ENCODE results near the gene ANKFY1. TPM values are rescaled to one million over a fixed set of nuclear protein-coding genes. Genes with fewer than 3 reads are reported as not detected.

Gene ANKFY1, protein sequence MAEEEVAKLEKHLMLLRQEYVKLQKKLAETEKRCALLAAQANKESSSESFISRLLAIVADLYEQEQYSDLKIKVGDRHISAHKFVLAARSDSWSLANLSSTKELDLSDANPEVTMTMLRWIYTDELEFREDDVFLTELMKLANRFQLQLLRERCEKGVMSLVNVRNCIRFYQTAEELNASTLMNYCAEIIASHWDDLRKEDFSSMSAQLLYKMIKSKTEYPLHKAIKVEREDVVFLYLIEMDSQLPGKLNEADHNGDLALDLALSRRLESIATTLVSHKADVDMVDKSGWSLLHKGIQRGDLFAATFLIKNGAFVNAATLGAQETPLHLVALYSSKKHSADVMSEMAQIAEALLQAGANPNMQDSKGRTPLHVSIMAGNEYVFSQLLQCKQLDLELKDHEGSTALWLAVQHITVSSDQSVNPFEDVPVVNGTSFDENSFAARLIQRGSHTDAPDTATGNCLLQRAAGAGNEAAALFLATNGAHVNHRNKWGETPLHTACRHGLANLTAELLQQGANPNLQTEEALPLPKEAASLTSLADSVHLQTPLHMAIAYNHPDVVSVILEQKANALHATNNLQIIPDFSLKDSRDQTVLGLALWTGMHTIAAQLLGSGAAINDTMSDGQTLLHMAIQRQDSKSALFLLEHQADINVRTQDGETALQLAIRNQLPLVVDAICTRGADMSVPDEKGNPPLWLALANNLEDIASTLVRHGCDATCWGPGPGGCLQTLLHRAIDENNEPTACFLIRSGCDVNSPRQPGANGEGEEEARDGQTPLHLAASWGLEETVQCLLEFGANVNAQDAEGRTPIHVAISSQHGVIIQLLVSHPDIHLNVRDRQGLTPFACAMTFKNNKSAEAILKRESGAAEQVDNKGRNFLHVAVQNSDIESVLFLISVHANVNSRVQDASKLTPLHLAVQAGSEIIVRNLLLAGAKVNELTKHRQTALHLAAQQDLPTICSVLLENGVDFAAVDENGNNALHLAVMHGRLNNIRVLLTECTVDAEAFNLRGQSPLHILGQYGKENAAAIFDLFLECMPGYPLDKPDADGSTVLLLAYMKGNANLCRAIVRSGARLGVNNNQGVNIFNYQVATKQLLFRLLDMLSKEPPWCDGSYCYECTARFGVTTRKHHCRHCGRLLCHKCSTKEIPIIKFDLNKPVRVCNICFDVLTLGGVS
- total RNA-seq (32.8 and 35.3 TPM in 2 replicates), polyA plus RNA-seq (17.5 and 18.6 TPM in 2 replicates)

DNA sequence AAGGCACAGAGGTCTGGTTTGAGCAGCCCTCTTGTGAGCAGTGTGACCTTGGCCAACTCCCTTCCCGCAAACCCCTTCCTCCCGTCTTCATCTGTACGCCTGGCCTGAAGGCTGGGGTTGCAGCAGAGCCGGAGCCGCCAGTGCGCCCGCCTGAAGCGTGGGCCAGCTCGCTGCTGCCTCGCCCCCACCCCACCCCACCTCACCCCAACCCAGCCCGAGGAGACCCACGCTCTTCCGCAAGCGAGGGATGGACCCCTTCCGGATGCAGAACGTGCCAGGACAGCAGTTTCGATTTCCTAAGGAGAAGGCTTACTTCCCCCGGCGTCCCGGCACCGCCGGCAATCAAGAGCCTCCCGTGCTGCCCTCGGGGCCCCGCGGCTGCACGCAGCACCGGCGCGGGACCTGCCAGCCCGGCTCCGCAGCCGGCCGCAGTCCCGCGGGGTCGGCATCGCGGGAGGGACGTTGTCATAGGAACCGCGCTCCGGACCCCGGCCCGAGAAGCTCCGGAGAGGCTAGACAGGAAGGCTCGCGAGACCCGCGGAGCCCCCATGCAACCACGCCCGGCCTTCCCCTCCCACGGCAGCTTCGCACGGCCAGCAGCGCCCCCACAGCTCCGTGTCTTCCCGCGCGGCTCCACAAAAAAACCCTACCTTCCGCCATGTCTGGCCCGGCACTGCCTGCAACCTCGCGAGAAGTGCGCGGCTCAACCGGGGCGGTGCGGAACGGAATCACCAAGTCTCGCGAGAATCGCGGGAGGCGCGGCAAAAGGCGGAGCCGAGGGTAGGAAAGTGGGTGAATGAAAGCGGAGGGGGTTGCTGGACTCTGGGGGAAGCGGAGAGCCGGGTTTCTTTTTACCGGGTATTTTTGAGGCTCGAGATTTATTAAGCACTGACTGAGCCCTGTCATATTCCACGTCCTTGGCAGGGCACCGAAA is at the start of gene ANKFY1:
ANKFY1 (minus strand) TSS at position 698 of the 934 bp plus-strand sequence; CDS start at position 660, 38 bp downstream.
- Histone ChIP-seq H3K27me3 (no peaks in the 10 kb centered on the region), H3K9me3 (ENCODE audit: low read depth) (peaks cover 7% of the 10 kb centered on the region), H4K20me1 (ENCODE audit: insufficient read depth, poor library complexity, severe bottlenecking) (no peaks in the 10 kb centered on the region), H3K9me2 (replicated peaks; ENCODE audit: insufficient read depth) (no peaks in the 10 kb centered on the region), H3K79me2 (peaks cover 47% of the 10 kb centered on the region), H3K4me2 (peak within 1 kb of the TSS; percentile 94), H2AFZ (peak within 1 kb of the TSS; percentile 70), H3K36me3 (replicated peaks; ENCODE audit: insufficient read depth, low read depth) (no peaks in the 10 kb centered on the region), H3K4me3 (peak within 1 kb of the TSS; percentile 93), H3K27ac (peak within 1 kb of the TSS; percentile 89), H3K4me1 (ENCODE audit: insufficient read depth) (peaks cover 9% of the 10 kb centered on the region)
- no peak for TF ChIP-seq EZH2 (IDR thresholded peaks at IDR 0.05; ENCODE audit: borderline replicate concordance)
- TF ChIP-seq, protein P1, sequence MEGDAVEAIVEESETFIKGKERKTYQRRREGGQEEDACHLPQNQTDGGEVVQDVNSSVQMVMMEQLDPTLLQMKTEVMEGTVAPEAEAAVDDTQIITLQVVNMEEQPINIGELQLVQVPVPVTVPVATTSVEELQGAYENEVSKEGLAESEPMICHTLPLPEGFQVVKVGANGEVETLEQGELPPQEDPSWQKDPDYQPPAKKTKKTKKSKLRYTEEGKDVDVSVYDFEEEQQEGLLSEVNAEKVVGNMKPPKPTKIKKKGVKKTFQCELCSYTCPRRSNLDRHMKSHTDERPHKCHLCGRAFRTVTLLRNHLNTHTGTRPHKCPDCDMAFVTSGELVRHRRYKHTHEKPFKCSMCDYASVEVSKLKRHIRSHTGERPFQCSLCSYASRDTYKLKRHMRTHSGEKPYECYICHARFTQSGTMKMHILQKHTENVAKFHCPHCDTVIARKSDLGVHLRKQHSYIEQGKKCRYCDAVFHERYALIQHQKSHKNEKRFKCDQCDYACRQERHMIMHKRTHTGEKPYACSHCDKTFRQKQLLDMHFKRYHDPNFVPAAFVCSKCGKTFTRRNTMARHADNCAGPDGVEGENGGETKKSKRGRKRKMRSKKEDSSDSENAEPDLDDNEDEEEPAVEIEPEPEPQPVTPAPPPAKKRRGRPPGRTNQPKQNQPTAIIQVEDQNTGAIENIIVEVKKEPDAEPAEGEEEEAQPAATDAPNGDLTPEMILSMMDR (IDR thresholded peaks at IDR 0.05; ENCODE audit: poor library complexity), result peak; percentile 35
- TF ChIP-seq EZH2phosphoT487 (IDR thresholded peaks at IDR 0.05; ENCODE audit: low read depth, severe bottlenecking, unreplicated experiment), result no peak
- peak; percentile 97 for DNase-seq (ENCODE audit: low spot score)
- WGBS (ENCODE audit: low lambda C conversion rate, missing lambda C conversion rate), result 1% methylated on average over 70 of the region's 85 CpGs

- Histone ChIP-seq H3K4me2 (peak overlapping the region; percentile 45), H3K9me2 (replicated peaks; ENCODE audit: insufficient read depth) (no peaks in the 10 kb centered on the region), H3K27ac (peak overlapping the region; percentile 2), H4K20me1 (ENCODE audit: insufficient read depth, poor library complexity, severe bottlenecking) (peaks cover 29% of the 10 kb centered on the region), H3K4me1 (ENCODE audit: insufficient read depth) (peaks cover 20% of the 10 kb centered on the region), H3K4me3 (no peak overlapping the region), H2AFZ (no peak overlapping the region), H3K36me3 (replicated peaks; ENCODE audit: insufficient read depth, low read depth) (no peaks in the 10 kb centered on the region), H3K9me3 (ENCODE audit: low read depth) (no peaks in the 10 kb centered on the region), H3K79me2 (peaks cover 94% of the 10 kb centered on the region), H3K27me3 (no peaks in the 10 kb centered on the region)
- peak; percentile 31 for DNase-seq (ENCODE audit: low spot score)
- WGBS (ENCODE audit: low lambda C conversion rate, missing lambda C conversion rate), result 75% methylated on average over 6 of the region's 6 CpGs
- TF ChIP-seq, protein P1 (IDR thresholded peaks at IDR 0.05; ENCODE audit: poor library complexity), result no peak
- no peak for TF ChIP-seq EZH2phosphoT487 (IDR thresholded peaks at IDR 0.05; ENCODE audit: low read depth, severe bottlenecking, unreplicated experiment)
- TF ChIP-seq EZH2 (IDR thresholded peaks at IDR 0.05; ENCODE audit: borderline replicate concordance), result no peak
These were observed 46.7 kb upstream of the ANKFY1 start for GRCh38 chr17:4310354-4311060.

Data from hepatocyte (in vitro differentiated cells).